CD4-positive, alpha-beta T cell treated with Interleukin-15 for 4 hours (primary cell): ENCODE data around the gene NPDC1.

ENCODE experiments used
- DNase-seq: peaks from one replicate; pipeline ENCODE4 v3.0.0-alpha.2; 2020; ENCODE audit warnings: low spot score

The NPDC1 gene

GRCh38 chr9:136992819-136993369 lies 53.1 kb downstream of the NPDC1 start:
- DNase-seq: no peak

DNA sequence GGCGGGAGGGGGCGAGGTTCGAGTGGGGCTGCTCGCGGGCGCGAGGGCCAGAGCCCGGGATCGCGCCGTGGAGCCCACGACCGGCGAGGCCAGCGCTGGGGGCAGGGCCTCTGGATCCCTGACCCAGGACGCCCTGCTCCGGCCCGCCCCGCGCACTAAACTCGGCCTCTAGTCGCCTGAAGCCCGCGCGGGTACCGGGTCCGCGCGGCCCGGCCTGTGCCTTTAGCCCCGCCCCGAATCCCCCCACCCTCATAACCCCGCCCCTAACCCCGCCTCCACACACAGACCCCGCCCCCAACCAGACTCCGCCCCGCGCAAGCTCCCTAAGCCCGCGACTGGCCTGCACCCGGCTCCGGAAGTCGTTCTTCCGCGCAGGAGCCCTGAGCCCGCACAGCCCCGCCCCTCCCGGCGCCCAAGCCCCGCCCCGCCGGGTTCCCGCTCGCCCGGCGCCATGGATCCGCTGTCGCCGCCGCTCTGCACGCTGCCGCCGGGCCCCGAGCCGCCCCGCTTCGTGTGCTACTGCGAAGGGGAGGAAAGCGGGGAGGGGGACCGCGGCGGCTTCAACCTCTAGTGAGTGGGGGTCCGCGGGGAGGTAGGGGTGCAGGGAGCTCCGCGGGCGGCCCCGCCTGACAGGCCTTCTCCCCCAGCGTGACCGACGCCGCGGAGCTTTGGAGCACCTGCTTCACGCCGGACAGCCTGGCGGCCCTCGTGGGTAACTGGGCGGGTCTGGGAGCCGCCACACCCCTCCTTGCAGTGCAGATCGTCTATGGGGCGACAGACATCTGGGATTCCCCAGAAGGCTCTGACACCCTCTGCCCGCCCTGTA lies 53.8 kb downstream of the NPDC1 start, which contains the start of gene PAXX:
Gene PAXX (plus strand): TSS at position 430 of the 826 bp plus-strand sequence. CDS start 22 bp downstream, at position 452.
- DNase-seq: peak; percentile 92

GRCh38 chr9:136990242-136990911 lies 55.6 kb downstream of the NPDC1 start:
- no peak for DNase-seq
